Measurements from ENCODE around the gene TSC22D2.
"Not testable (repeated sequence)": the region's sequence is repeated elsewhere in the genome, so short reads cannot be mapped to it uniquely, and the experiment has no call there.

TSC22D2 gene

GRCh38 chr3:150484410-150484809 is 76.3 kb downstream of the TSC22D2 start:
- no peak for DNase-seq (ENCODE audit: low read depth)

DNA sequence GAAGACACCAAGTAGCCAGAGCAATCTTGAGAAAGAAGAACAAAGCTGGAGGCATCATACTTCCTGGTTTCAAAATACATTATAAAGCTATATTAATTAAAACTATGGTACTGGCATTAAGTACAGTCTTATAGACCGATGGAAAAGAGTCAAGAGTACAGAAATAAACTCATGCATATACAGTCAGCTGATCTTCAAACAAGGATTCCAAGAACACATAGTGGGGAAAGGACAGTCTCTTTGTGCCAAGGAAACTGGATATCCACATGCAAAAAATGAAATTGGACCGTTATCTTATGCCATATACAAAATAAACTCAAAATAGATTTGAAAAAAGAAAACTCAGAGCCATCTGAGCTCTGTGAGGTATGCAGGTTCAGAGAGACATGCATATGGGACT is 80.8 kb downstream of the TSC22D2 start:
- no peak for DNase-seq (ENCODE audit: low read depth)

DNA sequence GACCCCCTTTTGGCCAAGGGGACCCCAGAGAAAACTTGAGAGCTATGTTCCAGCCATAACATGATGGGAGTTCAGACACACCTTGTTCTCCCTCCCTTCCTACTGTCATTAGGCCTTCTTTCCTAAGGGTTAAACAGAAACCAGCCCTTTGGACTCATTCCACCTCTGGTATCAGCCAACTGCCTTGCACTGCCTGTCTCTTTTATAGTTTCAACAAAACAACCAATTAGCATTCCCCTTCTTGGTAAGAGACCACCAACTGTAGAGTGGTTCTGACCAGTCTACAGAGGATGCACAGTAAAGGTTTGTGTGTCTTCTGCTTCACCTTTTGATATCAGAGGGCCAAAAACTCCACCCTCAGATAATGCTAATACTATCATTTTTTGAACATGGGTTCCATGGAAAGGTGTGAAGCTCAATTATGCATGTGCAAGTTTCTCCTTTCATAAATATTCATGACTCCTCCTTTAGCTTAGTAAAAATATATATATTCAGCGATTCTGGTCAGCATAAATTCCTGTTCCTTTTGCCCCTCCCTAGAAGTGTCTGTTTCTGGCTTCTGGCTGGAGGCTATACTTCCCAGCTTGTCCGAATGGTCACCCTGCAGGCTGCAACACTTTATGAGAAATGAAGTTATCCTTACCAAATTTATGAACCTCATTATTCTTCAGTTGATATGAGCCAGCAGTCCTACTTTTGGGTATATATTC is 82.3 kb downstream of the TSC22D2 start:
- no peak for DNase-seq (ENCODE audit: low read depth)

- DNase-seq (ENCODE audit: low read depth), result no peak
Measured at GRCh38 chr3:150494411-150494977, 86.4 kb downstream of the TSC22D2 start.

GRCh38 chr3:150495149-150495548 is 87.1 kb downstream of the TSC22D2 start:
- no peak for DNase-seq (ENCODE audit: low read depth)

- DNase-seq (ENCODE audit: low read depth), result peak; percentile 29
Measured at GRCh38 chr3:150495563-150496168, 87.6 kb downstream of the TSC22D2 start.

GRCh38 chr3:150497956-150498355 is 89.9 kb downstream of the TSC22D2 start:
- DNase-seq (ENCODE audit: low read depth), result peak; percentile 44

DNA sequence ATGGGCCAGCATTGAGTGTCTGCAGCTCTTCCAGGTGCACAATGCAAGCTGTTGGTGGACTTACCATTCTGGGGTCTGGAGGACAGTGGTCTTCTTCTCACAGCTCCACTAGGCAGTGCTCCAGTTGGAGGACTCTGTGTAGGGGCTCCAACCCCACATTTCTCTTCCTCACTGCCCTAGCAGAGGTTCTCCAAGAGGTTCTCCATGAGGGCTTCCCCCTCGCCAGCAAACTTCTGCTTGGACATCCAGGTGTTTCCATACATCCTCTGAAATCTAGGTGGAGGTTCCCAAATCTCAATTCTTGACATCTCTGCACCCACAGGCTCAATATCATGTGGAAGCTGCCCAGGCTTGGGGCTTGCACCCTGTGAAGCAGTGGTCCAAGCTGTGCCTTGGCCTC is 92.9 kb downstream of the TSC22D2 start:
- DNase-seq (ENCODE audit: low read depth), result not testable (repeated sequence)

- DNase-seq (ENCODE audit: low read depth), result no peak
Measured at GRCh38 chr3:150503402-150504099, 95.5 kb downstream of the TSC22D2 start.

DNA sequence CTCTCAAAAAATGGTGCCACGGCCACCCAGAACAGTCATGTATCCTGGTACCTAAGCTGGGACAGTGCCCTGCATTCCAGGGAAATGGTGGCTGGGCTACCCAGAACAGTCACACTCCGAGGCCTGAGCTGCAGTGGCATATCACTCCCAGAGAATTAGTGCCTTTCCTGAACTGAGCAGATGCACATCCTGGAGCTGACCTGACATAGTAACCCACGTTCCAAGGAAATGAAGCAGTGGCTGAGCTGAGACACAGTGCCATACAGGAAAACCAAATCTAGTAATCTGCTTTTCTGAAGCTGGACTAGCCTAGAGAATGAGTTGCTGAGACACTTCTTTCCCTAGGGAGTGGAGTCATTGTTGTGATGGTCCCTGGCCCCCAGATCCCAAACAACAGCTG is 96.4 kb downstream of the TSC22D2 start:
- DNase-seq (ENCODE audit: low read depth), result no peak

DNA sequence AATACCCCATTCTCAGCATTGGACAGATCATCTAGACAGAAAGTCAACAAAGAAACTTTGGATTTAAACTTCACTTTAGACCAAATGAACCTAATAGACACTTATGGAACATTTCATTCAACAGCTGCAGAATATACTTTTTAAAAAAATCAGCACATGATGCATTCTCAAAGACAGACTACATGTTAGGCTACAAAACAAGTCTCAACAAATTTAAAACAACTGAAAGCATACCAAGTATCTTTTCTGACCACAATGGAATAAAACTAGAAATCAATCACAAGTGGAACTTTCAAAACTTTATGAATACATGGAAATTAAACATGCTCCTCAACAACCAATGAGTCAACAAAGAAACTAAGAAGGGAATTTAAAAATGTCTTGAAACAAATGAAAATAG is 100.3 kb downstream of the TSC22D2 start:
- no peak for DNase-seq (ENCODE audit: low read depth)

GRCh38 chr3:150509780-150510179 is 101.7 kb downstream of the TSC22D2 start:
- DNase-seq (ENCODE audit: low read depth), result no peak

- no peak for DNase-seq (ENCODE audit: low read depth)
Measured at GRCh38 chr3:150511122-150511821, 103.2 kb downstream of the TSC22D2 start.

- no peak for DNase-seq (ENCODE audit: low read depth)
Measured at GRCh38 chr3:150515210-150515609, 107.1 kb downstream of the TSC22D2 start.
